GM12874 (cell line): ENCODE results near the gene USP4.

Experiments used
- CTCF ChIP-seq: IDR thresholded peaks from 2 replicates; pipeline ENCODE4 v1.5.1; 2011; ENCODE audit warnings: low read depth, mild to moderate bottlenecking, control low read depth, low read length, moderate library complexity; ENCODE audit not compliant: insufficient read depth

Gene USP4

GRCh38 chr3:49324768-49325167 lies 15.1 kb downstream of the USP4 start:
- TF ChIP-seq CTCF = no peak

- no peak for TF ChIP-seq CTCF
Measured at GRCh38 chr3:49316696-49317457, 23.0 kb downstream of the USP4 start.

- no peak for TF ChIP-seq CTCF
Measured at GRCh38 chr3:49313896-49314688, 25.8 kb downstream of the USP4 start.

GRCh38 chr3:49311283-49311682 lies 28.6 kb downstream of the USP4 start:
- no peak for TF ChIP-seq CTCF

GRCh38 chr3:49310677-49311076 lies 29.2 kb downstream of the USP4 start:
- TF ChIP-seq CTCF = no peak

GRCh38 chr3:49305608-49306007 lies 34.2 kb downstream of the USP4 start:
- TF ChIP-seq CTCF = no peak

- TF ChIP-seq CTCF = no peak
Measured at GRCh38 chr3:49302613-49303012, 37.2 kb downstream of the USP4 start.
